Measurements from ENCODE around the gene ARHGEF33. TPM values are rescaled to one million over a fixed set of nuclear protein-coding genes. Genes with fewer than 3 reads are reported as not detected.

Gene ARHGEF33
- total and polyA plus RNA-seq, 2 of the 13 experiments (the other 11 are each of a cell fraction or from before 2014, with no cell fraction given): 0.04 TPM; not detected in 1

GRCh38 chr2:38933653-38934052 lies 44.0 kb downstream of the ARHGEF33 start:
- ATAC-seq: no peak
- Histone ChIP-seq H2AFZ (ENCODE audit: low read length) (no peak overlapping the region), H4K20me1 (ENCODE audit: insufficient read depth, low read length) (no peaks in the 10 kb centered on the region), H3K9me3 (ENCODE audit: low read length) (no peaks in the 10 kb centered on the region), H3K4me3 (replicated peaks in 1 of 3; ENCODE audit: insufficient read depth in 1 of 3, low read depth in 2 of 3, low read length in 3 of 3) (no peak overlapping the region), H3K36me3 (replicated peaks in 1 of 2; ENCODE audit: control insufficient read depth in 1 of 2, insufficient read depth in 2 of 2, low read length in 2 of 2) (no peaks in the 10 kb centered on the region), H3K9ac (ENCODE audit: insufficient read depth, low read depth, low read length) (no peak overlapping the region), H3K79me2 (ENCODE audit: insufficient read depth, low read length) (no peaks in the 10 kb centered on the region), H3K4me1 (ENCODE audit: insufficient read depth, low read length) (peaks cover 9% of the 10 kb centered on the region), H3K27ac (ENCODE audit: extremely low read length, insufficient read depth, low read length) (no peak overlapping the region), H3K4me2 (ENCODE audit: low read depth, low read length) (no peak overlapping the region), H3K27me3 (ENCODE audit: control insufficient read depth in 1 of 2, insufficient read depth in 2 of 2, low read length in 2 of 2) (no peaks in the 10 kb centered on the region)
- TF ChIP-seq TSC22D2 (CRISPR knock-in tag; IDR thresholded peaks at IDR 0.05; ENCODE audit: borderline replicate concordance) (no peak), ZBTB7B (CRISPR knock-in tag; IDR thresholded peaks at IDR 0.05) (no peak), ZNF660 (CRISPR knock-in tag; IDR thresholded peaks at IDR 0.05; ENCODE audit: borderline replicate concordance, low read depth) (no peak)
- intact Hi-C loops (cut with micrococcal nuclease; ENCODE audit: unreplicated experiment) (no loop called here), in situ Hi-C loops (cut with HindIII; ENCODE audit: extremely low pct_ligation_motif_present, low pct_unique_long_range_greater_than_20kb) (no loop called here)
- FAIRE-seq: no peak
- no TSS peak for BruUV-seq (replicated peaks)
- POLR2A ChIA-PET: no interaction called here
- WGBS (ENCODE audit: low lambda C conversion rate): 72% methylated on average over 3 of the region's 3 CpGs
- DNase-seq (ENCODE audit: low spot score): no peak
- CTCF ChIA-PET (ENCODE audit: low intra/inter-chr PET ratio, low total read pairs): no interaction called here

- H4K20me1 ChIP-seq (ENCODE audit: insufficient read depth, low read length): no peaks in the 10 kb centered on the region
- no peaks in the 10 kb centered on the region for H3K9me3 ChIP-seq (ENCODE audit: low read length)
- no peaks in the 10 kb centered on the region for H3K79me2 ChIP-seq (ENCODE audit: insufficient read depth, low read length)
- WGBS (ENCODE audit: low lambda C conversion rate): 68% methylated on average over 5 of the region's 5 CpGs
- intact Hi-C loops (cut with micrococcal nuclease; ENCODE audit: unreplicated experiment): no loop called here
- no peak overlapping the region for H3K9ac ChIP-seq (ENCODE audit: insufficient read depth, low read depth, low read length)
- no peaks in the 10 kb centered on the region for H3K36me3 ChIP-seq (replicated peaks in 1 of 2; ENCODE audit: control insufficient read depth in 1 of 2, insufficient read depth in 2 of 2, low read length in 2 of 2)
- no peaks in the 10 kb centered on the region for H3K27me3 ChIP-seq (ENCODE audit: control insufficient read depth in 1 of 2, insufficient read depth in 2 of 2, low read length in 2 of 2)
- in situ Hi-C loops (cut with HindIII; ENCODE audit: extremely low pct_ligation_motif_present, low pct_unique_long_range_greater_than_20kb): no loop called here
- ChIA-PET POLR2A (no interaction called here), CTCF (ENCODE audit: low intra/inter-chr PET ratio, low total read pairs) (no interaction called here)
- peaks cover 9% of the 10 kb centered on the region for H3K4me1 ChIP-seq (ENCODE audit: insufficient read depth, low read length)
- no TSS peak for BruUV-seq (replicated peaks)
- H3K4me2 ChIP-seq (ENCODE audit: low read depth, low read length): no peak overlapping the region
- no peak for ATAC-seq
- no peak overlapping the region for H3K4me3 ChIP-seq (replicated peaks in 1 of 3; ENCODE audit: insufficient read depth in 1 of 3, low read depth in 2 of 3, low read length in 3 of 3)
- no peak for TF ChIP-seq MAZ (IDR thresholded peaks at IDR 0.05; ENCODE audit: borderline replicate concordance, low read depth, low read length)
- no peak for TF ChIP-seq MAZ (CRISPR knock-in tag; IDR thresholded peaks at IDR 0.05; ENCODE audit: low read depth)
- no peak for TF ChIP-seq GATA4 (IDR thresholded peaks at IDR 0.05; ENCODE audit: borderline replicate concordance, low read depth)
- TF ChIP-seq ZNF337 (CRISPR knock-in tag; IDR thresholded peaks at IDR 0.05; ENCODE audit: borderline replicate concordance, low read depth): no peak
- no peak for TF ChIP-seq NFYB (CRISPR knock-in tag; IDR thresholded peaks at IDR 0.05)
- no peak for TF ChIP-seq NCOA5 (CRISPR knock-in tag; IDR thresholded peaks at IDR 0.05)
- no peak for TF ChIP-seq ZNF484 (CRISPR knock-in tag; IDR thresholded peaks at IDR 0.05; ENCODE audit: borderline replicate concordance, low read depth)
- TF ChIP-seq ZBTB42 (CRISPR knock-in tag; IDR thresholded peaks at IDR 0.05): no peak
- TF ChIP-seq SRSF9 (IDR thresholded peaks at IDR 0.05; ENCODE audit: borderline replicate concordance, insufficient read depth, low read depth, low read length, poor library complexity, severe bottlenecking): no peak
- DNase-seq (ENCODE audit: low spot score): no peak
- no peak for FAIRE-seq
- H2AFZ ChIP-seq (ENCODE audit: low read length): no peak overlapping the region
- H3K27ac ChIP-seq (ENCODE audit: extremely low read length, insufficient read depth, low read length): no peak overlapping the region
Observed at GRCh38 chr2:38934742-38935141, 45.1 kb downstream of the ARHGEF33 start.
